Activated CD4-positive, alpha-beta T cell treated with anti-CD3 and anti-CD28 coated beads, Interleukin-2, amount 10 ng/mL, durations not matched to agents 24 days and 14 days (primary cell): Measurements from ENCODE around the gene KBTBD12. TPM values are rescaled to one million over a fixed set of nuclear protein-coding genes. Genes with fewer than 3 reads are reported as not detected.
"Not testable (repeated sequence)": the region's sequence is repeated elsewhere in the genome, so short reads cannot be mapped to it uniquely, and the experiment has no call there.

Experiments
- DNase-seq: peaks from one replicate; pipeline ENCODE4 v3.0.0; 2022
- H3K27ac Mint-ChIP-seq: one replicate; pipeline ENCODE4 v1.8.0; 2022; ENCODE audit warnings: mild to moderate bottlenecking, mixed read lengths
- H3K27me3 Mint-ChIP-seq: one replicate; pipeline ENCODE4 v1.8.0; 2022; ENCODE audit warnings: mixed read lengths
- H3K36me3 Mint-ChIP-seq: one replicate; pipeline ENCODE4 v1.8.0; 2022; ENCODE audit warnings: low read depth, mild to moderate bottlenecking, mixed read lengths
- H3K4me1 Mint-ChIP-seq: one replicate; pipeline ENCODE4 v1.8.0; 2021; ENCODE audit warnings: mixed read lengths
- H3K4me3 Mint-ChIP-seq: one replicate; pipeline ENCODE4 v1.8.0; 2022; ENCODE audit warnings: mild to moderate bottlenecking, moderate library complexity, mixed read lengths
- H3K9me3 Mint-ChIP-seq: one replicate; pipeline ENCODE4 v1.8.0; 2021; ENCODE audit warnings: mixed read lengths
- intact Hi-C: fragments of 100-400 bp; cut with micrococcal nuclease; formaldehyde crosslinking; loops from one replicate; pipeline ENCODE4 v1.15.1; 2023
- total RNA-seq: library from RNA; stranded (reverse); gene quantifications from 2 replicates; pipeline ENCODE4 v1.2.3, GENCODE V29; 2022

KBTBD12 gene
- total RNA-seq, 1 donor from 2014 or later, result not detected

DNA sequence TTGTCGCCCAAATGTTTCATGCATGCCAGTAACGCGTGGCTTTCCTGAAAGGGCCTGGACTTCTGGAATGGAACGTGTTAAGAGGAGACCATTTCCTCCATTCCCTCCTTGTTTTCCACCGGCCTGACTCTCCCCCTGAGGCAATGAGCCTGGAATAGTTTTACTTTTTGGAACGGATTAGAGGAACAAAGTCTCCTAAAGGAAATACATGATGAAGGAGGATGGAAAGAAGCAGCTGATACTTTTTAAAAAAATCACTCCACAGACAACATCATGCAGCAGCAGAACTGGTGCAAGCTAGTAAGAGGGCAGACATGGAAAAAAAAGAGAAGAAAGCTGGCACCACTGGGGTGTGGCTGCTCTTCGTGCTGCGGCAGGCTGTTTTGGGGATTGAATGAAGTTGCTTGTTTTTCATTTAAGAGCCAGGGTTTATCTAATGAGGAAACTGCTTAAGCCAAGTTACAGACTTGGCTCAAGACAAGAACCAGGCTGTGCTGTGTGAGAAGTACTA lies 3.6 kb upstream of the KBTBD12 start:
- Mint-ChIP-seq H3K27ac (no peak overlapping the region), H3K27me3 (peaks cover 36% of the 10 kb centered on the region), H3K4me1 (peaks cover 2% of the 10 kb centered on the region), H3K36me3 (no peaks in the 10 kb centered on the region), H3K9me3 (no peaks in the 10 kb centered on the region), H3K4me3 (no peak overlapping the region)
- DNase-seq, result no peak
- intact Hi-C loops, result no loop called here

- H3K4me3 Mint-ChIP-seq, DNase-seq, H3K27ac Mint-ChIP-seq, H3K4me1 Mint-ChIP-seq, H3K9me3 Mint-ChIP-seq, intact Hi-C loops, H3K36me3 Mint-ChIP-seq: not testable (repeated sequence)
- H3K27me3 Mint-ChIP-seq, result peaks cover 43% of the 10 kb centered on the region
Measured at GRCh38 chr3:127913841-127914240, 1.2 kb upstream of the KBTBD12 start.

GRCh38 chr3:127914584-127914983 lies 448 bp upstream of the KBTBD12 start:
- H3K27me3 Mint-ChIP-seq, result peaks cover 43% of the 10 kb centered on the region
- peaks cover 2% of the 10 kb centered on the region for H3K4me1 Mint-ChIP-seq
- intact Hi-C loops, result no loop called here
- H3K9me3 Mint-ChIP-seq, result no peaks in the 10 kb centered on the region
- no peak overlapping the region for H3K27ac Mint-ChIP-seq
- no peak for DNase-seq
- no peak overlapping the region for H3K4me3 Mint-ChIP-seq
- no peaks in the 10 kb centered on the region for H3K36me3 Mint-ChIP-seq

GRCh38 chr3:127915937-127916493 lies 983 bp downstream of the KBTBD12 start:
- no peak for DNase-seq
- intact Hi-C loops, result no loop called here
- Mint-ChIP-seq H3K27ac (no peak overlapping the region), H3K36me3 (no peaks in the 10 kb centered on the region), H3K9me3 (no peaks in the 10 kb centered on the region), H3K27me3 (peaks cover 43% of the 10 kb centered on the region), H3K4me1 (peaks cover 2% of the 10 kb centered on the region), H3K4me3 (no peak overlapping the region)

DNA sequence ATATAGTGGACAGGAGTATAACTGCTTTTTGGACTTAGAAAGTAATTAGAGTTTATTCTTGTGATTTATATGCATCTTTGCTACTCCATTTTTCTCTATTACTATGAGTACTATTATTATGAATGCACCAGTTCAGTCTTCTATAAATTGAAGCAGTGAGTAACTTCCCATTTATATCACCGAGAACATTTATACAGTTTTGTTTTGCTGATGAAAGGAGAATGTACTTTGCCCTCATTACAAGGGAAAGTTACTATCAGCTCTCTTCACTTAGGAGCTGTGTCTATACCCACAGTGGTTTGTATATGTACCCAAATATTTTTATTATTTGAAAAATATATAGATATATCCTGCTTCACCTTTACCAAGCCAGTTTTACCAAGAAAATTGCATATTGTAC lies 5.7 kb downstream of the KBTBD12 start:
- intact Hi-C loops, result no loop called here
- Mint-ChIP-seq H3K9me3 (no peaks in the 10 kb centered on the region), H3K4me1 (peaks cover under 1% of the 10 kb centered on the region)

GRCh38 chr3:127923611-127924010 lies 8.6 kb downstream of the KBTBD12 start:
- peaks cover 35% of the 10 kb centered on the region for H3K27me3 Mint-ChIP-seq
- DNase-seq, result no peak

More for the DNA sequence above, 5.7 kb downstream of the KBTBD12 start:
- Mint-ChIP-seq H3K27me3 (peaks cover 33% of the 10 kb centered on the region), H3K36me3 (no peaks in the 10 kb centered on the region), H3K27ac (no peak overlapping the region), H3K4me3 (no peak overlapping the region)
- no peak for DNase-seq

DNA sequence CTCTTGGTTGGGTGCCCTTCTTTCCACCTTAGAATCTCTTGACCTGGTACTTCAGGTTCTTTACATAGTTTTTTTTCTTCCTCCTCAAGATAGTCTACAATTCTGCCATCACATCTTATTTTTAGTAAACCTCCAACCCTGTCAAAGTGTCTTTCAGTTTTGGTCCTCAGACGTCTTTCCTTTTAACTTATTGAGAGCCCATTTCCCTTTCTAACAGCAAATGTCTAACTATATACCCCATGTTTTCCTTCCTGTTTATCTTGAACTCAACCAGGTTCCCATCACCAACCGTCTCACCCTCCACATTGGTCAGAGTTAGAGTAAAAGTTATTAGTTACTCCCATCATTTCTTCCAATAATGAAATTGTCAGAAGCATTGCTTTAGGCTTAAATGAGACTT lies 10.4 kb downstream of the KBTBD12 start:
- Mint-ChIP-seq H3K9me3 (no peaks in the 10 kb centered on the region), H3K4me1 (no peaks in the 10 kb centered on the region), H3K36me3 (no peaks in the 10 kb centered on the region), H3K27ac (no peak overlapping the region), H3K4me3 (no peak overlapping the region), H3K27me3 (peaks cover 37% of the 10 kb centered on the region)
- intact Hi-C loops, result no loop called here
- no peak for DNase-seq

More at GRCh38 chr3:127923611-127924010, 8.6 kb downstream of the KBTBD12 start:
- Mint-ChIP-seq H3K36me3 (no peaks in the 10 kb centered on the region), H3K27ac (no peak overlapping the region), H3K4me3 (no peak overlapping the region), H3K9me3 (no peaks in the 10 kb centered on the region), H3K4me1 (no peaks in the 10 kb centered on the region)
- intact Hi-C loops, result no loop called here

DNA sequence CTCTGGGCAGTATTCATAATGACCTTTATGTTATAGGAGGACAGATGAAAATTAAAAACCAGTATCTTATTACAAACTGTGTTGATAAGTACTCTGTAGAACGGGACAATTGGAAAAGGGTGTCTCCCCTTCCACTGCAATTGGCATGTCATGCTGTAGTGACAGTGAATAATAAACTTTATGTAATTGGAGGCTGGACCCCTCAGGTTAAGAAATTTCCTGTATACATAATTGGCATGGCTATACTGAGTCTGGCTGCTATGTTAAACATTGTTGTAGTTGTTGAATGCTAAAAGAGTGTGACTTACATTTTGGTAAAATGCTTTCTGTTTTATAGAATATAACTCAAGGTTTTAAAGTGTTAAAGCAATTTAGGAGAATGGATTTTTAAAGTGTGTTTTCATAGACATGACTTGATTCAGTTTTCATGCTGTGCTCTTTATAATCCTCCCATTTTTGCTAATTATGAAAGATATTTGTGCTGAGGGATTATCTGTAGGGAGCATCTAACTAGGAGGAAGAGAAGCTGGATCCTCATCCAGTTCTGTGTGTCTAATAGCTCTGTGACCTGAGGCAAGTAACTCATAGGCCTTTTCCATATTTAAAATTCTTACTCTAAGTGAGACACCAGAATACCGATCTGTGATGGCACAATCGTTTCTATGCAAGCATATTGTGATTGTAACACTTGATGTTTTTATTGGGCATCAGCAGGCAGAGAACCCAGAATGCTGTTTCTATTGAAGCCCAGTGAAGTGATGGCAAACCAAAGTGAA lies 13.0 kb downstream of the KBTBD12 start:
- no peak overlapping the region for H3K4me3 Mint-ChIP-seq
- intact Hi-C loops, result no loop called here
- DNase-seq, result no peak
- H3K27ac Mint-ChIP-seq, result no peak overlapping the region
- no peaks in the 10 kb centered on the region for H3K4me1 Mint-ChIP-seq
- H3K36me3 Mint-ChIP-seq, result no peaks in the 10 kb centered on the region
- no peaks in the 10 kb centered on the region for H3K9me3 Mint-ChIP-seq
- peaks cover 38% of the 10 kb centered on the region for H3K27me3 Mint-ChIP-seq

DNA sequence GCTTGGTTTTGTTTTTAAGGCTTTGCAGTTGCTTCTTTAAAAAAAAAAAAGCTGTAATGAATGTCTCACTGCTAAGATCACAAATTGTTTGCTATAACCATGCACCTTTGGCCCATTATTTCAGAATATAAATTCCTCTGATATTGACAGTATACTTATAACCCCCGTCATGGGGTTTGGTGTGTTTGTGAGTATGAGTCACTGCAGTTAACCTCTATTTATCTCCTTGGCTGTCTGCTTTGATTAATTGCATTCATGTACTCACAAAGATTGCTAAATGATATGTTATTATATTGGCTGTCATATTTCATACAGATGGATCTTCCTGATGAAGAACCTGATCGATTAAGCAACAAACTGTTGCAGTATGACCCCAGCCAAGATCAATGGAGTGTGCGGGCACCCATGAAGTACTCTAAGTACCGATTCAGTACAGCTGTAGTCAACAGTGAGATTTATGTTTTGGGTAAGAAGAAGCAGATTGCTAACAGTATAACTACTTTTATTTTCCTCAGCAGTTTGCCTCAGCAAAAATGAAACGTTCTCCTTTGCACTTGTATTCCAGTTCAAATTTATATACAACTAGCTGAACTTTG lies 14.9 kb downstream of the KBTBD12 start:
- DNase-seq, result no peak
- no peak overlapping the region for H3K4me3 Mint-ChIP-seq
- no peaks in the 10 kb centered on the region for H3K4me1 Mint-ChIP-seq
- peaks cover 47% of the 10 kb centered on the region for H3K27me3 Mint-ChIP-seq
- intact Hi-C loops, result no loop called here
- no peaks in the 10 kb centered on the region for H3K36me3 Mint-ChIP-seq
- H3K9me3 Mint-ChIP-seq, result no peaks in the 10 kb centered on the region
- no peak overlapping the region for H3K27ac Mint-ChIP-seq

- H3K9me3 Mint-ChIP-seq, result no peaks in the 10 kb centered on the region
- no peaks in the 10 kb centered on the region for H3K36me3 Mint-ChIP-seq
- intact Hi-C loops, result no loop called here
- no peak overlapping the region for H3K27ac Mint-ChIP-seq
- no peak for DNase-seq
- no peak overlapping the region for H3K4me3 Mint-ChIP-seq
- H3K27me3 Mint-ChIP-seq, result peaks cover 38% of the 10 kb centered on the region
- H3K4me1 Mint-ChIP-seq, result no peaks in the 10 kb centered on the region
Measured at GRCh38 chr3:127933396-127933795, 18.4 kb downstream of the KBTBD12 start.

GRCh38 chr3:127938800-127939199 lies 23.8 kb downstream of the KBTBD12 start:
- Mint-ChIP-seq H3K36me3 (no peaks in the 10 kb centered on the region), H3K27ac (no peak overlapping the region), H3K9me3 (peaks cover 4% of the 10 kb centered on the region), H3K4me3 (no peak overlapping the region), H3K4me1 (no peaks in the 10 kb centered on the region), H3K27me3 (peaks cover 41% of the 10 kb centered on the region)
- intact Hi-C loops, result no loop called here
- no peak for DNase-seq

DNA sequence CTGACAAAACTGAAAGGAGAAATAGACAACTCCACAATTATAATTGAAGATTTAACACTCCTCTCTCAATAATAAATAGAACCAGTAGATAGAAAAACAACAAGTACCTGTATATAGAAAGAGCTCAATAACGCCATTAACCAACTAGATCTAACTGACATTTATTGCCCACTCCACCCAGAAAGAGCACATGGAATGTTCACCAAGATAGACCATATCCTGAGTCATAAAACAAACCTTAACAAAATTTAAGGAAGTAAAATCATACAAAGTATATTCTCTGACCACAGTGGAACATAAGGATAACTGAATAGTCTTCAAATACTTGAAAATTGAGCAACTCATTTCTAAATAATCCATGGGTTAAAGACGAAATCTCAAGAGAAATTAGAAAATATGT lies 25.1 kb downstream of the KBTBD12 start:
- DNase-seq, result no peak
- intact Hi-C loops, result no loop called here
- Mint-ChIP-seq H3K4me3 (no peak overlapping the region), H3K27ac (no peak overlapping the region), H3K36me3 (no peaks in the 10 kb centered on the region), H3K27me3 (peaks cover 32% of the 10 kb centered on the region), H3K4me1 (no peaks in the 10 kb centered on the region), H3K9me3 (peaks cover 4% of the 10 kb centered on the region)

GRCh38 chr3:127942613-127943012 lies 27.6 kb downstream of the KBTBD12 start:
- Mint-ChIP-seq H3K9me3 (peaks cover 4% of the 10 kb centered on the region), H3K27ac (no peak overlapping the region), H3K27me3 (peaks cover 41% of the 10 kb centered on the region), H3K36me3 (no peaks in the 10 kb centered on the region), H3K4me3 (no peak overlapping the region), H3K4me1 (no peaks in the 10 kb centered on the region)
- intact Hi-C loops, result no loop called here
- no peak for DNase-seq

GRCh38 chr3:127948211-127948610 lies 33.2 kb downstream of the KBTBD12 start:
- H3K27me3 Mint-ChIP-seq, result peaks cover 23% of the 10 kb centered on the region

More at GRCh38 chr3:127948211-127948610, 33.2 kb downstream of the KBTBD12 start:
- H3K36me3 Mint-ChIP-seq, result no peaks in the 10 kb centered on the region
- H3K9me3 Mint-ChIP-seq, result no peaks in the 10 kb centered on the region
- H3K27ac Mint-ChIP-seq, result no peak overlapping the region
- no peak for DNase-seq
- no peak overlapping the region for H3K4me3 Mint-ChIP-seq
- H3K4me1 Mint-ChIP-seq, result no peaks in the 10 kb centered on the region
- intact Hi-C loops, result no loop called here
